Stimulated activated CD4-positive, alpha-beta T cell treated with anti-CD3 and anti-CD28 coated beads, Interleukin-15, amount 100 ng/mL, for 1 hour (primary cell): ENCODE data around the gene RAB13.

ENCODE experiments used
- DNase-seq, 2 donors: peaks; one replicate each; pipeline ENCODE4 v3.0.0-alpha.2; 2020; ENCODE audit warnings: low read depth in 1 of 2, low spot score in 1 of 2

Gene RAB13

GRCh38 chr1:153934746-153935145, 51.4 kb downstream of the RAB13 start:
- DNase-seq: no peak

GRCh38 chr1:153933955-153934354, 52.2 kb downstream of the RAB13 start:
- no peak for DNase-seq

GRCh38 chr1:153933430-153933829, 52.7 kb downstream of the RAB13 start:
- no peak for DNase-seq

GRCh38 chr1:153932156-153933131, 53.7 kb downstream of the RAB13 start:
- no peak for DNase-seq
